NB4 (cell line): Measurements from ENCODE around the gene CLASP1.

Source experiments
- CTCF ChIP-seq: IDR thresholded peaks from one replicate; pipeline ENCODE4 v1.5.1; 2012; ENCODE audit warnings: low read depth, low read length
- MAX ChIP-seq: IDR thresholded peaks from 2 replicates; pipeline ENCODE4 v1.6.1; 2011; ENCODE audit warnings: low read depth, low read length
- POLR2A ChIP-seq: IDR thresholded peaks from 2 replicates; pipeline ENCODE4 v1.6.1; 2011; ENCODE audit warnings: mild to moderate bottlenecking; ENCODE audit not compliant: insufficient read length; ENCODE audit errors: extremely low read depth

- TF ChIP-seq POLR2A: no peak
- no peak for TF ChIP-seq CTCF
- no peak for TF ChIP-seq MAX
These were observed 14.8 kb upstream of the CLASP1 start for GRCh38 chr2:121664086-121664485.
